NOMO-1 treated with DMSO at 0.1 percent for 48 hours (cell line): Measurements from ENCODE around the gene MAGI1.
"Not testable (repeated sequence)": the region's sequence is repeated elsewhere in the genome, so short reads cannot be mapped to it uniquely, and the experiment has no call there.

ENCODE experiments used
- DNase-seq: peaks from one replicate; lab custom pipeline; 2025; ENCODE audit not compliant: unreplicated experiment; lab: John Stamatoyannopoulos, UW

Gene MAGI1

DNA sequence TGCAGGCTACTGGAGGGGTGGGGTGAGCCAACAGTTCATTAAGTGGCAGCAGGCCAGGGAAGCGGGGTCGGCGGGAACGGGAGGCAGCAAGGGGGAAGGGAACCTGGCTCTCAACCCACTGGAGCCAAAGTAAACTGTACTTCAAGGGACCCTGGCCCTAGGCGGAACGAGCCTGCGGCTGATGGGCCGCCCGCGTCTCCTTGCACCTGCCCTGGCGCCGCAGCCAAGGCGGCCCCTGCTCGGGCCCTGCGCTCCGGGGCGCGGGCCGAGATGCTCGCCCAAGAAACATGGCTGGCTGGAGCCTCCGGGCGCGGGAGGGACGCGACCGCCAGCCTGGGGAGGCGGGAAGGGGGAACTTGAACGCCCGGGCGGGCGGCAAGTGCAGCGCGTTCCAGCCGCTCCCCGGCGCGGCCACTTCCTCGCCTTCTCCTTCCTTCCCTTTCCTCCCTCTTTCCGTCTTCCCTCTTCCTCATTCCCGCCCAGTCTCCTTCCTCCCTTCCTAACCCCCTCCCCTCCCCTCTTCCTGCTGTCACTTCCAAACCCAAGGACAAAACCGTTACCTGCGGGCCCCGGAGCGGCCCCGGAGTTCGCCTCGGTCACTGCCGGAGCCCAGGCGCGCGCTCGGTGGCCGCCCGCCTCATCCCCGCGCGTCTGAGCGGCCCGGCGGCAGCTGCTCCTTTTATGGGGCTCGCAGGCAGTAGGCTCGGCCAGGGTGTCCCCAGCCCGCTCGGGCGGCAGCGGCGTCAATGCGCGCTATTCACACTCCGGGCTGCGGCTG is 489.7 kb downstream of the MAGI1 start:
- DNase-seq, result no peak

DNA sequence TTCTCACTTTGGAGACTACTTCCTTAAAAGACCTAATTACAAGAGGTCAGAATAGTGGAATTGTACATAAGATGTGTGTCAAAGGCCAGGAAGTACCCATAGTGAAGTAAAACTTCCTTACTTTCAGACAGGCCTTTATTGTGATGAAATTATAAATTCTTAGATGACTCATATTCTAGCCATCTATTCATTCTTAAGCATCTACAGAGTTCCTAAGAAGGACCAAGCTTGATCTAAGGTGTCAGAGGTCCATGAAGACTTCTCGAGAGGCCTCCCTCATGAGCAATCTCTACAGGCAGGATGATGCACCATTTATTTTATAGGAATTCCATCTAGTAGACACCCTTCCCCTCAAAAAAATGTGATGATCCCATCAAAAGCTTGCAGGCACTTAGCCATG is 493.3 kb downstream of the MAGI1 start:
- DNase-seq, result no peak

DNA sequence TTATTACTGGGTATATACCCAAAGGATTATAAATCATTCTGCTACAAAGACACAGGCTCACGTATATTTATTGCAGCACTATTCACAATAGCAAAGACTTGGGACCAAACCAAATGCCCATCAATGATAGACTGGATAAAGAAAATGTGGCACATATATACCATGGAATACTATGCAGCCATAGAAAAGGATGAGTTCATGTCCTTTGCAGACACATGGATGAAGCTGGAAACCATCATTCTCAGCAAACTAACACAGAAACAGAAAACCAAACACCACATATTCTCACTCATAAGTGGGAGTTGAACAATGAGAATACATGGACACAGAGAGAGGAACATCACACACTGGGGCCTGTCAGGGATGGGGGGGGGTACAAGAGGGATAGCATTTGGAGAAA is 495.3 kb downstream of the MAGI1 start:
- not testable (repeated sequence) for DNase-seq

DNA sequence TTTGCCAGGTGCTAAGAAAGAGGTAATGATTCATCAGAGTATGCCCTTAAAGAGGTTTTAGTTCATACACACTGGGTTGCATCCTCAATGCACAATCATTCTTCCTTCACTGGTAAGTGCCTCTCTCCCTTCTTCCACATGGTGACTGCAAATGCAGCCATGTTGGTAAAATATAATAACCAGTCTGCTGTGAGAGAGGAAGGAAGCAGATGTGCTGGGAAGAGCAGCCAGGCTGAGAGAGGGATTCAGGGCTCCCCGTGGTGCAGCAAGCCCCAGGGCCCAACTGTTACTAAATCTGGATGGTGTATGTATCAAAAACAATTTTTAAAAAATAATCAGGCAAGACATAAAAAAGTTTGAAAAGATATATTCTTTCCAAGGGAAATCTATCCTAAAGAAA is 498.1 kb downstream of the MAGI1 start:
- no peak for DNase-seq

DNA sequence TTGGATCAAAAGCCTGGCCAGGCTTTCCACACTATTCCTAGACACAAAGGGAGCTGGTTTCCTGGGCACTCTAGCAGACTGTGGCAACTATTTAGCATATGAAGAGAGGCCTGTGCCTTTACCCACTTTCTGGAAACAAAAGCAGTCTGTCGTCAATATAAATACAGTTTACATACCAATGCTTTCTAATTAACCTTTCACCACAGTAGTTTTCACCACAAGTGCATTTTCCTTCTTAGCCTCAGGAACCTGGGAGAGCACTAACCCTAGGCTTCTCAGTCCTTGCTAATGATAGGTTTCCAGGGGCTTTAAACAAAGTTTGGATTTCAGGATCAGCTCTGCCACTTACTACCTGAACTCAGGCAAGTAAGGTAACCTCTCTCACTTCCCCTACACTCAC is 499.1 kb downstream of the MAGI1 start:
- no peak for DNase-seq

DNA sequence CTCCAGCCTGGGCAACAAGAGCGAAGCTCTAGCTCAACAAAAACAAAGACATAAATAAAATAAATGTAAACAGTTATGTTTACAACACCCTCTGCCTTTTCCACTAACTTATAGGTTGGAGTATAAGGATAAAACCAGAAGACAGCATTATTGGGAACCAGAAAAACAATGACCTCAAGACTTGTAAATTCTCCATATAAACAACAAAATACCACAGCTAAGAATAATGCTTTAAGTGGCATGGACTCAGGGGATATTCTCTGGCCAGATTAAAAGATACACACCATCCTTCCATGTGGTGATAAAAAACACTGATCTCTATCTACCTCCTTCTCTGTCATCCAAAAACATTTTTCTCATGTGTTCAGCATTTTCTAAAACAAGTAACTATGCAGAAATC is 500.6 kb downstream of the MAGI1 start:
- DNase-seq, result no peak

DNA sequence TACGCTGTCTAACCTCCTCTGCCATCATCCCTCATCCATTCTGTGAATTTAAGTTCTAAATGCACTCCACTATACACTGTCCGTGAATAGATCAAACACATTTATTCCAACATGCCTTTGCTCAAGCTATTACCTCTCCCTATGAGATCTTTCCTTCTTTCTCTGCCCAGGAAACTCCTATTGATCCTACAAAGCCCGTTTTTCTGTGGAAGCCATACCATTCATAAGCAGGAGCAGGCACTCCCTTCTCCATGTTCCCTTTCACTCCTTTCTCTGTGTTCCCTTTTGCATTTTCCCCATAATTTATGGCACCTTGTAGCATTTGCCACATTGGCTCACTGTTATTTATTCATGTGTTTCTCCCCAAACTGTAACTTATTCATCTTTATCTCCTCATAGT is 501.6 kb downstream of the MAGI1 start:
- DNase-seq, result no peak

DNA sequence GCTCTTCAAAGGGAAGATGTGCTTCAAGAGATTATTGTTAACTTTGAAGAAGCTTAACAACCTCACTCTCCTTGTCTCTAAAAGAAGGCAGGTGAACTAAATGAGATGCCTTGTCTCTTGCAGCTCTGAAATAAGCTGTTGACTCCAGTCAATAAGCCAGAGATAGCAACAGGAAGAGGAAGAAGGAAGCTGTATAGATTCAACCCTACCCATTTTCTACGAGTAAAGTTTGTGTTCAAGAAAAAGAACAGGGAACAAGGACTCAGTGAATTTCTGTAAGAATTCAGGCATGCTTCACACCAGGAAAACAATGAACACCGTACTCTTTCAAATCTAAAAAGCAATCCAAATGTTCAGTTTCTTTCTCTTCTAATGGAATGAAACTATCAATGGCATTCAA is 503.5 kb downstream of the MAGI1 start:
- no peak for DNase-seq

DNA sequence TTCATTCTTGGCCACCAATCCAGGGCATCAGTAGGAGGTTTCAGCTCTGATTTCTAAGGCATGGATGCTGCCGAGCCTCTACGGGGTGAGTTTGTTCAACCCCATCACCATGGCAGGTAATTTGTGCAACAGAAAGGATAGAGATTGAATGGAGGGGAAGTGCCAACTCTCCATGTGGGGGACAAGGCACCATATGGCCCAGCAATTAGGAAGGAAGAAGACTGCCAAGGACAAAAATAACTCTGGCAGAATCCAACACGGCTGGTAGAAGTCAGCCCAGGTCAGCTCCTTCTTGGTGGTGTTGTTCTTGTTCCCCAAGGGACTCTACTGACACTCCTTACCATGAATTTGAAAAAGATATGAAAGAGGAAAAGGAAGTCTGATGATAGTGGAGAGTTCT is 503.9 kb downstream of the MAGI1 start:
- DNase-seq, result no peak

DNA sequence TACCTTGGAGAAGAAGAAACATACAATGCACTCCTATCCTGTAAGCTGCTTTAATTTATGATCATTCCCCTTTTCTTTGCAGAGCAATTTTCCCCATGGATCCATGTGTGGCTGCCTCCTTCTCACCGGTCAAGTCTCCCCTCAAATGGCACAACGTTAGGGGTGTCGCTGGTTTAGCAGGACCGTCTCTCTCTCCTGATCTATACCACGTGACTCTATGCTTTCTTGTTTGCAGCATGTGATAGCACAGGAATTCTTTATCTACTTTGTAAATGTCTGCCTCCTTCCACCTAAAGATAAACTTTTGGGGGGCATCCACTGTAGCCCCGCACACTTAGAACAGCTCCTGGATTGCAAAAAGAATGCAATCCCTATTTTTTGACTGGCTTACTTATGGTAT is 506.0 kb downstream of the MAGI1 start:
- no peak for DNase-seq

DNA sequence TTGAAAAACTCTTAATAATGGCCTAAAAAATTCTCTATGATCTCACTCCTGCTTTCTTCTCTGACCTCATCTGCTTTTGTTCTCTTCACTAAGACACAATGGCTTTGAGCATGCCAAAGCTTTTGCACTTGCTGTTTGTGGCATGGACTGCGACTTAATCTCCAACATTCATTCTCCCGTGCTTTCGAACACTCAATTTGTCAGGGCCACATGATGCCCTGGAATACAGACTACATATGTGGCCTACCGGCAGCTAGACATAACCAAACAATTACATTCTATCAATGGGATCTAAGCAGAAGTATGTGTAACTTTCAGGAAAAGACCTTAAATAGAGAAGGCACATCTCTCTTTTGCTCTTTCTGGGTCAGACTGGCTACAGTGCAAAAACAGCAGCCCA is 506.5 kb downstream of the MAGI1 start:
- no peak for DNase-seq

DNA sequence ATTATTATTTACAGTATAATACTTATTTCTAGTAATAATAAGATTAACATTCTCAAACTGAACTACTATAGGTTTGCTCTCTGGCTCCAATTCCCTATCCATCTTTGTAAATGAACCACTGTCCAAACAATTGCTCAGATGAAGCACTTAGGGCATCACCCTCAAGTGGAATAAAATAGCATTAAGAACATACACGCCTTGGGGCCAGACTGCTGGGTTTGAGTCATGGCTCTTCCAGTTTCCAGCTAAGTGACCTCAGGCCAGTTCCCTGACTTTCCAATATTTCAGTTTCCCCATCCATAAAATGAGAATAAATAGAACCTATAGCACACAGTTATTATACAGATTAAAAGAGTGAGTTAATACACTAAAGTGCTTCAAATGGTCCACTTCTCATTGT is 507.2 kb downstream of the MAGI1 start:
- no peak for DNase-seq

DNA sequence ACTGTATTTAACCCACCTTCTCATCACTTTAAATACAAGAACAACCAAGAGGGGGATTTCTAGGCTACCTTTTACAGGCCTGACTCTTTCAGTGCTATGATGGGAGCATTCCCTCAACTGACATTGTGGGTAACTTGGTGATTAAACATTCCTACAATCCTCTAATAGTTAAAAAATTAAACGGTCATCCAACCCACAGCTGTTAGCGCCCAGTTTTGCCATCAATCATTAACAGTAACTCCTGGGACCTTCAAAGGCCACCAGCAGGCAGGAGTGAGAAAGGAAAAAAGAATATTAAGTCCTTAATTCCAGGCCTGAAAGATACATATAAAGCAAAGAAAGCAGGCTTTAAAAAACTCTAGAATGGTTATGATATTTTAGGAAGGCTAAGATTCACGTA is 512.1 kb downstream of the MAGI1 start:
- no peak for DNase-seq

DNA sequence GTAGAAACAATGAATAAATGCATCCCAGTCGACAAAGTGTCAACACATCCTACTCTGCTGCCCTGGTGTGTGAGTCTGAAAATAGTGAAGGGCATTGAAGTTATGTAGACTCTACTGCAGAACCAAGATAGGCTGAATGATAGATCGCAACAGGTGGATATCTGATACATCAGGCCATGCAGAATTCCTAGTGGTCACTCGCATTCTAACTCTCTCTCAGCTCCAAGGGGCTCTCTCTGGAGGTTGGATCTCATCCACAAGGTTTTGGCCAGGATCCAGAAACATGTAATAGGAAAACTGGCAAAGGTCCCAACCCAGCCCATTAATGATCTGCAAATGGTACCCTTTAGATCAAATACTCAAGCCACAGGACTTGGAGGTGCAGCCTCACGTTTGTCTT is 514.1 kb downstream of the MAGI1 start:
- DNase-seq, result no peak

DNA sequence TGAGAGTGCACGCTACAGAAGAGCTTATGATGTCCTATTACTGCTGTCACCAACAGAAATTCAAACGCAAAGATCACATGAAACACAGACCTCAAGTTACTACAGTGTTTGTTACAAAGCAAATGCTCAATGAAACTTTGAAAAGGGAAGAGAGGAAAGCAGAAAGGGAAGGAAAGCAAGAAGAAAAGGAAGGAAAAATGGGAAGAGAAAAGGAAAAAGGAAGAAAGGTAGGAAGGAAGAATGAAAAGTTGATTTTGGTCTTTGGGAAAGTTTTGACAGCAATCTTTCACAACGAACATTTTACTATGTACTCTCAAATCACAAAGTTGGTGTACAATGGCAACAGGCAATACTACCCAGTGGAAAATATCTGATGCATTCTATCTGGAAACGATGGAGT is 514.8 kb downstream of the MAGI1 start:
- no peak for DNase-seq

DNA sequence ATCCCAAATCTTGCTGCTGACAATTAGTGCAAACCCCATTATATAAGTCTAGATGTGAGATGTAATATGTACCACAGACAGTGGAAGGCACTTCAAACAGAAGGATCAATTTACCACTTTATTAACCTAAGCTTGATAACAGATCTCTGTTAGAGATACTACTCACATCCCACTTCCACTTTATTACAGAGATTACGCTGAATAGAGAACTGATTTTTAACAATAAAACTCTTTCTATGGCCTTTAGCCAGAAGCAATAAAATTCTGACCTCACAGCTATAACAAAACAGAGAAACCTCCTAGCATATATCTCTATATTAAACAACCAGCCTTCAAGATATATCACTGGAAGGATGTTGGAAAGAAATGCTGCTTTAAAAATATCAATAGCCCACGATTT is 517.7 kb downstream of the MAGI1 start:
- no peak for DNase-seq

DNA sequence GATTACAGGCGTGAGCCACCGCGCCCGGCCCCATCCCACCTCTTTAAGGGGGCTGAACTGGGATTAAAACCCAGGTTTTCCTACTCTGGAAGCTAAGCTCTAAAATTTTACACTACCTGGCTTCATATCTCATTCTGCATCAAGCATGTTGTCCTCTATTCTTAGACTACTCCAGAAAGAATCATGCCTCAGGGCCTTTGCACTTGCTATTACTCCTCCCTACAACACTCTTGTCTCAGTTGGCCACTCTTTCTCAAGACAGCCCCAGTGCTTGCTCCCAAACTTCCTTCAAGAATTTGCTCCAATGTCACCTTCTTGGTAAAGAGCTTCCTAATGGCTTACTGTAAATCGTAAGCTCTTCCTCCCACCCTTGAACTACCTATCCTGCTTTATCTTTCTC is 521.7 kb downstream of the MAGI1 start:
- no peak for DNase-seq

DNA sequence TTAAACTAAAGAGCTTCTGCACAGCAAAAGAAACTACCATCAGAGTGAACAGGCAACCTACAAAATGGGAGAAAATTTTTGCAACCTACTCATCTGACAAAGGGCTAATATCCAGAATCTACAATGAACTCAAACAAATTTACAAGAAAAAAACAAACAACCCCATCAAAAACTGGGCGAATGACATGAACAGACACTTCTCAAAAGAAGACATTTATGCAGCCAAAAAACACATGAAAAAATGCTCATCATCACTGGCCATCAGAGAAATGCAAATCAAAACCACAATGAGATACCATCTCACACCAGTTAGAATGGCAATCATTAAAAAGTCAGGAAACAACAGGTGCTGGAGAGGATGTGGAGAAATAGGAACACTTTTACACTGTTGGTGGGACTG is 524.4 kb downstream of the MAGI1 start:
- not testable (repeated sequence) for DNase-seq

DNA sequence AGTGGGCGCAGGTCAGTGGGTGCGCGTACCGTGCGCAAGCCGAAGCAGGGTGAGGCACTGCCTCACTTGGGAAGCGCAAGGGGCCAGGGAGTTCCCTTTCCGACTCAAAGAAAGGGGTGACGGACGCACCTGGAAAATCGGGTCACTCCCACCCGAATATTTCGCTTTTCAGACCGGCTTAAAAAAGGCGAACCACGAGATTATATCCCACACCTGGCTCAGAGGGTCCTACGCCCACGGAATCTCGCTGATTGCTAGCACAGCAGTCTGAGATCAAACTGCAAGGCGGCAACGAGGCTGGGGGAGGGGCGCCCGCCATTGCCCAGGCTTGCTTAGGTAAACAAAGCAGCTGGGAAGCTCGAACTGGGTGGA is 529.3 kb downstream of the MAGI1 start:
- DNase-seq, result not testable (repeated sequence)

DNA sequence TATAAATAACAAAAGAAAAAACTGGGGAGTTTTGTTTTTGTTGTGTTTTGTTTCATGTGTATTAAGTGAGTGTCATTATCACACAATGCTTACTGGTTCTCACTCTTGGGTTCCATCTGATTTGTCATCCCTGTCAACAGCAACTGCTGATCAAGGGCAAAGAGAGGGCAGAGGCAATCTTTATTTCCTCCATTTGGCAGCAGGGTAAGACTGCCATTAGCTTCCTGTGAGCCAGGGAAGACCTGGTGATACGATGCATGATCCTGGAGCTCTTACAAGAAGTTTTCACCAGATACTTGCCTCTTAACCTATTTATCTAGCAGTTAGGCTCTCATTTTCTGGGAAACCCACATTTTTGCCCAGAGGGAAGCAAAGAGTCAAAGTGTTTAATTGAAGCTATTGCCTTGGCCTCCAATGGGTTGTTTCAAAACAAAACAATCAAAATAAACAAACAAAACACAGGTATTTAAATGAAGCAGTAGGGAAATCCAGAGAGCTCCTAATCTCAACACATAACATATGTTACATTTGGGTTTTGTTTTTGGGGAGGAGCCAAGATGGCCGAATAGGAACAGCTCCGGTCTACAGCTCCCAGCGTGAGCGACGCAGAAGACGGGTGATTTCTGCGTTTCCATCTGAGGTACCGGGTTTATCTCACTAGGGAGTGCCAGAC is 529.8 kb downstream of the MAGI1 start:
- DNase-seq, result no peak

DNA sequence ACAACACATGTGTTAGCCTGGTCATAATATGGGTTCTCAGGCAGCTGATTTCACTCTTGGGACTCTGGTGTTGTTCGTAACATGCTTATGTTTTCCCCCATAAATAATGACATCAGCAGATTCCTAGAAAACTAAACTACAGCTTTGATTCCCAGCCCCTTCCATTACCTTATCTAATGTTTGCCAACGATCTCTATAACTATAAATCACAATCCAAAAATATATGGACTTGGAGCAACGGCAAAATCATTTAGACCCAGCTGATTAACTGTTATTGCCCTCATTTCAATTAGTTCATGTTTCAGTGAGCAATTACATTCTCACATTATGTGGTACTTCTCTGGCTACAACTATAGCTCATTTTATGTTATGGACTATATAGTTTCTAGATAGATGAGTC is 531.3 kb downstream of the MAGI1 start:
- no peak for DNase-seq

DNA sequence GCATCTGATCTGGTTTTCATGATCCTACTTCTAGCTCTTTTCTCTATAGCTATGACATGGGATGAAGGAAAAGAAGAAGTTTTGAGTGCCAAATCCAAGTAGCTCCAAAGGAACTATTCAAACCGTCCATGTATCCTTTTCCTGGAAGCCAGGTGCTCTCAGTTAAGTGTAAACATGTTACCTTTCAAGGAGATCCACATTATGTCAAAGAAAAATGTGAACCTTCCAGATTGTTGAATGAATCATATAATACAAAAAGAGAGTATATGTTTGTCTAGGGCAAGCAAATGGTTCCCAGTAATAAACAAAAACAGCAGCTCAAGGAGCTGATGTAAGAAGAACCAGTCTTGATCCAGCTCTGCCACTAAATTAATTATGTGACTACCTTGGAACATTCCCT is 534.9 kb downstream of the MAGI1 start:
- no peak for DNase-seq

DNA sequence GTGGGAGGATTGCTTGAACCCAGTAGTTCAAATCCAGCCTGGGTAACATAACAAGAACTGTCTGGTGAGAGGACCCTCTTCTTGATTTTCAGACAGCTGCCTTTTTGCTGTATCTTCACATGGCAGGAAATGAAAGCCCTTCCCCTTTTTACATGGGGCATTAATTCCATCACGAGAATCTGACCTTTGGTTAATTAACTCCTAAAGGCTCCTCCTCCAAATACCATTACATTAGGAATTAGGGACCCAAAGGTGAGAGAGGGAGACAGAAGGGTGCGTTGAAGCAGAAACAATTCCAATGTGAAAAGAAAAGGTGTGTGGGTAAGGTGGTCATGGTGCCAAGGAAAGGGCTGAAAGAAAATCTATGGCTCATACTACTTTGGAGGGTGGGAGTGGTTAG is 536.2 kb downstream of the MAGI1 start:
- no peak for DNase-seq
